ENCODE data around the gene PPT2. TPM values are rescaled to one million over a fixed set of nuclear protein-coding genes. Genes with fewer than 3 reads are reported as not detected.
"Not testable (repeated sequence)": the region's sequence is repeated elsewhere in the genome, so short reads cannot be mapped to it uniquely, and the experiment has no call there.

The PPT2 gene
- total RNA-seq, 2 experiments from 2014 or later: 25.2 to 26.2 TPM

- CTCF ChIA-PET: interaction anchor here (1.3 kb wide), 1 partner anchor 12 kb away, joined by 5 read pairs; no protein-coding TSS in a partner anchor
- POLR2A ChIA-PET: interaction anchor here (0.7 kb wide), 1 partner anchor 9 kb away, joined by 3 read pairs; no protein-coding TSS in a partner anchor
Measured at GRCh38 chr6:32183030-32183429, 29.1 kb downstream of the PPT2 start.

- POLR2A ChIA-PET: interaction anchor here (0.7 kb wide), 1 partner anchor 8 kb away, joined by 3 read pairs; no protein-coding TSS in a partner anchor
- CTCF ChIA-PET: no interaction called here
Measured at GRCh38 chr6:32183483-32184083, 29.6 kb downstream of the PPT2 start.

- POLR2A ChIA-PET: no interaction called here
Measured at GRCh38 chr6:32184084-32184640, 30.2 kb downstream of the PPT2 start, which contains the start of gene AGER. Gene AGER, minus strand, starts transcription at chr6:32184253. Its CDS starts 31 bp downstream, at chr6:32184222.

GRCh38 chr6:32185681-32186131 is 31.8 kb downstream of the PPT2 start:
- CTCF ChIA-PET: not testable (repeated sequence)

More at GRCh38 chr6:32184084-32184640, 30.2 kb downstream of the PPT2 start, which contains the start of gene AGER:
- CTCF ChIA-PET: no interaction called here

GRCh38 chr6:32186151-32186840 is 32.4 kb downstream of the PPT2 start:
- CTCF ChIA-PET: interaction anchor here (1.2 to 1.4 kb wide), 2 partner anchors 9 to 69 kb away, joined by 3 read pairs; no protein-coding TSS in a partner anchor
- POLR2A ChIA-PET: not testable (repeated sequence)

More at GRCh38 chr6:32185681-32186131, 31.8 kb downstream of the PPT2 start:
- POLR2A ChIA-PET: interaction anchor here (0.6 kb wide), 1 partner anchor 1588 kb away, joined by 6 read pairs; no protein-coding TSS in a partner anchor

- POLR2A ChIA-PET: no interaction called here
- CTCF ChIA-PET: interaction anchor here (1.2 to 1.4 kb wide), 4 partner anchors 8 to 70 kb away, joined by 3 to 4 read pairs (median 4); partner anchors contain the start of genes AGPAT1 and RNF5
Measured at GRCh38 chr6:32187009-32187709, 33.2 kb downstream of the PPT2 start.

GRCh38 chr6:32187725-32188380 is 33.9 kb downstream of the PPT2 start:
- POLR2A ChIA-PET: not testable (repeated sequence)
- CTCF ChIA-PET: interaction anchor here (1.2 to 1.4 kb wide), 4 partner anchors 8 to 70 kb away, joined by 3 to 4 read pairs (median 4); partner anchors contain the start of genes AGPAT1 and RNF5

GRCh38 chr6:32188381-32189068 is 34.6 kb downstream of the PPT2 start:
- CTCF ChIA-PET: interaction anchor here (1.3 to 1.4 kb wide), 2 partner anchors 10 to 12 kb away, joined by 4 read pairs; partner anchors contain the start of genes AGPAT1 and RNF5
- POLR2A ChIA-PET: interaction anchor here (0.6 to 1.9 kb wide), 2 partner anchors 10 to 524 kb away, joined by 3 to 16 read pairs; no protein-coding TSS in a partner anchor

GRCh38 chr6:32189069-32189741 is 35.3 kb downstream of the PPT2 start:
- POLR2A ChIA-PET: interaction anchor here (0.6 to 1.9 kb wide), 2 partner anchors 10 to 525 kb away, joined by 3 to 16 read pairs; no protein-coding TSS in a partner anchor
- CTCF ChIA-PET: no interaction called here

GRCh38 chr6:32189742-32190053 is 35.8 kb downstream of the PPT2 start:
- ChIA-PET POLR2A (interaction anchor here (0.8 to 1.9 kb wide), 2 partner anchors 11 to 61 kb away, joined by 3 to 16 read pairs; partner anchors contain the start of gene ATF6B), CTCF (interaction anchor here (1.4 kb wide), 1 partner anchor 71 kb away, joined by 5 read pairs; no protein-coding TSS in a partner anchor)

GRCh38 chr6:32190054-32190851 is 36.3 kb downstream of the PPT2 start, which contains the start of gene PBX2:
Gene PBX2, minus strand, starts transcription at chr6:32190202. Its CDS starts 287 bp downstream, at chr6:32189915.
- CTCF ChIA-PET: interaction anchor here (1.4 kb wide), 1 partner anchor 72 kb away, joined by 5 read pairs; no protein-coding TSS in a partner anchor
- POLR2A ChIA-PET: interaction anchor here (0.5 to 1.9 kb wide), 3 partner anchors 11 to 292 kb away, joined by 3 to 16 read pairs (median 4); partner anchors contain the start of gene ATF6B

GRCh38 chr6:32190911-32191677 is 37.2 kb downstream of the PPT2 start:
- CTCF ChIA-PET: interaction anchor here (1.4 kb wide), 1 partner anchor 73 kb away, joined by 5 read pairs; no protein-coding TSS in a partner anchor
- POLR2A ChIA-PET: interaction anchor here (0.5 to 0.9 kb wide), 2 partner anchors 8 to 293 kb away, joined by 3 to 4 read pairs; no protein-coding TSS in a partner anchor

- ChIA-PET POLR2A (interaction anchor here (0.9 to 1.8 kb wide), 3 partner anchors 9 to 16 kb away, joined by 3 to 7 read pairs (median 4); no protein-coding TSS in a partner anchor), CTCF (interaction anchor here (0.5 to 1.9 kb wide), 3 partner anchors 13 to 71 kb away, joined by 3 to 7 read pairs (median 7); partner anchors contain the start of gene RNF5)
Measured at GRCh38 chr6:32191696-32192607, 38.0 kb downstream of the PPT2 start.

GRCh38 chr6:32192608-32193039 is 38.7 kb downstream of the PPT2 start, which contains the start of gene GPSM3:
Gene GPSM3, minus strand, starts transcription at chr6:32192643. Its CDS starts 130 bp downstream, at chr6:32192513.
- ChIA-PET POLR2A (interaction anchor here (1.3 to 1.8 kb wide), 2 partner anchors 14 to 16 kb away, joined by 4 to 7 read pairs; no protein-coding TSS in a partner anchor), CTCF (interaction anchor here (1.3 to 1.9 kb wide), 2 partner anchors 14 to 72 kb away, joined by 3 to 7 read pairs; partner anchors contain the start of gene RNF5)
